NCI-H345 treated with DMSO at 0.1 percent for 48 hours (cell line): ENCODE data around the gene ABL2.
A peak's percentile ranks its signal among the peaks of the same experiment; 100 is the strongest.

Experiments
- DNase-seq: peaks from one replicate; lab custom pipeline; 2025; ENCODE audit not compliant: unreplicated experiment; lab: John Stamatoyannopoulos, UW

Gene ABL2

GRCh38 chr1:179095924-179096323 lies 133.6 kb downstream of the ABL2 start:
- no peak for DNase-seq

DNA sequence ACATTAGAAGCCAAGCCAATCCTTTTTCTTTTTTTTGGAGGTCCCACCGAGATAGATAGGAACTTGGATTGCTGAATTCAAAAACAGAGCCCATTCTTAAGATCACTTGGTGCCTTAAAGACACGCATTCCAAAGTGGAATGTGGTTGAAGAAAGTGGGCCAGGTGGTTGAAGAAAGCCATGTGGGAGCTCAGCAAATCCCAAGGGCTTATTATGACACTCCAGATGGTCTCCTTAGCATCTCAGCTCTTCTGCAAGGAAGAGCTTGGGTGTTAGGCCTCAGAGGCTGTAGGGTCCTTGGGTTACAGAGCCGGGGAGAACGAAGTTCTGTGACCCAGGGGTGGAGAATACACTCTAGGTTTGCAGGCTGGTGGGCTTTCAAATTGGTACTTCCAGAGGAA lies 134.1 kb downstream of the ABL2 start:
- no peak for DNase-seq

- DNase-seq: no peak
Measured at GRCh38 chr1:179094818-179095217, 134.7 kb downstream of the ABL2 start.

- no peak for DNase-seq
Measured at GRCh38 chr1:179092896-179093461, 136.5 kb downstream of the ABL2 start.

- DNase-seq: no peak
Measured at GRCh38 chr1:179091691-179092165, 137.7 kb downstream of the ABL2 start.

DNA sequence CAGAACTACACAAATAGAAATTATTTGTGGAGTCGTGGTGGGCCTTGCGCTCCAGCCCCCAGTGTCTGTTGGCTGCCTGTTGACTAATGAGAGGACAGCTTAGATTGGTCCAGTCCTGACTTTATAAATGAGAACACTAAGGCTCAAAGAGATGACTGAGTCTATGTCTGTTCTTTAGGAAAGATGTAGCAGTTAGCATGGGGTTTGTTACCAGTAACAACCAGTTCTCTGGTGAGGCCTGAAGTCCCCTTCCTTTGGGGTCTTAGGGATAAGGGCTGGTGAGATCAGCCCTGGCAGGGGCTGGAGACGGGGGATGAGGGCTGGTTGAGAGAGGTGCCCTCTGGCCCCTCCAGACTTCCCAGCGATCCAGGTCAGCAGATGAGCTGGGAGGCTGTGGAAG lies 138.6 kb downstream of the ABL2 start:
- DNase-seq: no peak

GRCh38 chr1:179090522-179090921 lies 139.0 kb downstream of the ABL2 start:
- DNase-seq: no peak

- no peak for DNase-seq
Measured at GRCh38 chr1:179089827-179090482, 139.5 kb downstream of the ABL2 start.

- no peak for DNase-seq
Measured at GRCh38 chr1:179087665-179088064, 141.8 kb downstream of the ABL2 start.

DNA sequence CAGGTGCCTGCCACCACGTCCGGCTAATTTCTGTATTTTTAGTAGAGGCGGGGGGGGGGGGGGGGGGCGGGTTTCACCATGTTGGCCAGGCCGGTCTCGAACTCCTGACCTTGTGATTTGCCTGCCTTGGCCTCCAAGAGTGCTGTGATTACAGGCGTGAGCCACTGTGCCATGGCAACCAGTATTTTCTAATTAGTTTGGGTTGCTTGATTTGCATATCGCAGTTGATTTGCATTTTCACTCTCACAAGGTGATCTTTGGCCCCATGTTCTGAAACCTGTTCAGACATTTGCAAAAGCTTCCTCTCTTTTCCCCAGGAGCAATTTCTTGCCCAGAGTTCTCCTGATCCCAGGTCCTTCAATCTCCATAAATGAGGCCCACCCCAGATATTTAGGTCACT lies 145.9 kb downstream of the ABL2 start:
- no peak for DNase-seq

DNA sequence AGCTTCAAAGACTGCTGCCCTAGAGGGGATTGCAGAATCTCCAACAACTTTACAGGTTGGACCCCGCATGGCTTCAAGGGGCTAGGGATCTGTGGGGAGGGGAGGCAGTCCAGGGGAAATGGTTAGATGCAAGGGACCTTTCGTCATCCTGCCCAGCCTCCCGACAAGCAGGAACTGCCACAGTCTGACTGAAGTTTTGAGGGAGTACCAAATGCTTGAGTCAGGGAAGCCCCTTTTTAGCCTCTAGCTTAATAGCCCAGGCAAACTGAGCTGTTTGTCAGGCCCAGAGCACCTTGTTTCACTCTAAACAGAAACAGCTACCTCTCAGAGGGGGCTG lies 146.5 kb downstream of the ABL2 start:
- DNase-seq: no peak

DNA sequence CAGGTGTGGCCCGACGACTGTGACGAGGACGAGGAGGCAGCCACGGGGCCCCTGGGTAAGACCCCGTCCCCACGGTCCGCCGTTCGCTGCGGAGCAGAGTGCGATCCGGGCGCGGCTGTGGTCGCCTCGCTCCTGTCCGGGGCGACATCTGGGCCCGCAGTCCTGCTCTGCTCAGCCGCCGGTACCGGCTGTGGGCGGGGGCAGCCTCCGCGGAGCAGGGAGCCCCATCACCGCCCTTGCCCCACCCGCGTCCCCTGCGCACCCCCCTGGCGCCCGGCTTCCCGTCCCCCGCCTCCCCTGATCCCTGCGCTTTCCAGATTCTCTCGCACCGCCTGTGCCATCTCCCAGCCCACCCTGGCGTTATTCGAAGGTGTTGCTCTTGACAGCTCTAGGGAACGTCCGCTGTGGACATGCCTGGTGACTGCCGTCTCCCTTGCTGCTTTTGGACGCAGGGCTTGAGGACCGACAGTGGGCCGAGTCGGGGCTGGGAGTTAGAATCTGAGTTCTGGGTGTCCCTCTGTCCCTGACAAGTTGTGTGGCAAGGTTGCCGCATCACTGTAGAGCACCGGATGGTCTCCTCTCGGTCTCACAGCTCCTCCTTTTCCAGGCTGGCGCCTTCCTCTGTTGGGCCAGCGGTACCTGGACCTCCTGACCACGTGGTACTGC lies 147.0 kb downstream of the ABL2 start:
- no peak for DNase-seq

- DNase-seq: peak; percentile 58
Measured at GRCh38 chr1:179081687-179082332, 147.7 kb downstream of the ABL2 start, which contains the start of gene TOR3A. Gene TOR3A (plus strand): TSS chr1:179082070. CDS start chr1:179082129, 59 bp downstream.

GRCh38 chr1:179080866-179081686 lies 148.4 kb downstream of the ABL2 start:
- no peak for DNase-seq

GRCh38 chr1:179079113-179079761 lies 150.2 kb downstream of the ABL2 start:
- peak; percentile 81 for DNase-seq

DNA sequence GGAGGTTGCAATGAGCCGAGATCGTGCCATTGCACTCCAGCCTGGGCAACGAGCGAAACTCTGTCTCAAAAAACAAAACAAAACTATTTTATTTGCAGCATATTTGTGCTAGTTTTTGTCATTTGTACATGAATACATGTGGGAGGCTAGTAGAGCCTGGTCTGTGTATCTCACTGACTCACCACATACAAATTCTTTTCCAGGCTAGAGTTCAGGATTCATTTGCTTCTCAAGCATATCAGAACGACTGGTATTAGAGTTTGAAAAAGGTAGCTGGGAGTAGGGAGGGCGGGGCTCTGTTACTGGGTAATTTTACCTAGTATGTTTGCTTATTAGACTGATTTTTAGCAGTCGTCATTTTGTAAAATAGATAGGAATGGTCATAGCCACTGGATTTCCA lies 152.1 kb downstream of the ABL2 start:
- no peak for DNase-seq

DNA sequence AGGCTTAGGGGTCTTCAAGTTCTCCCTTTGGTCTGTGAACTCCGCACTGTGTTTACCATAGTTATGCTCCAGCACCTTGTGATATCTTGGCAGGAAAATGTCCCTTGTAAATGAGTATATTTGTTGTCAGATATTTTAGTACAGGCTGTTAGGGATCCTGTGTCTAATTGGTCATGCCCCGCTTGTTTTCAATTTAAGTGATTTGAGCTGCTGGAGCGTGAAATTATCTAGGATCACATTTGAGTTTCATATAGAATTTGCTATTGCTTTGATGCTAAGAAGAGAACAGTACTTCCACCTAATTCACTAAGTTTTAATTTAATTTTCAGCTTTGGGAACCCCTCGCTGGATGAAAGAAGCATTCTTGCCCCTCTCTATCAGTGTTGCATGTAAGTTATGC lies 163.0 kb downstream of the ABL2 start:
- no peak for DNase-seq

- DNase-seq: no peak
Measured at GRCh38 chr1:179061360-179062282, 167.9 kb downstream of the ABL2 start.
